ENCODE measurements around the gene GALC.

Gene GALC

DNA sequence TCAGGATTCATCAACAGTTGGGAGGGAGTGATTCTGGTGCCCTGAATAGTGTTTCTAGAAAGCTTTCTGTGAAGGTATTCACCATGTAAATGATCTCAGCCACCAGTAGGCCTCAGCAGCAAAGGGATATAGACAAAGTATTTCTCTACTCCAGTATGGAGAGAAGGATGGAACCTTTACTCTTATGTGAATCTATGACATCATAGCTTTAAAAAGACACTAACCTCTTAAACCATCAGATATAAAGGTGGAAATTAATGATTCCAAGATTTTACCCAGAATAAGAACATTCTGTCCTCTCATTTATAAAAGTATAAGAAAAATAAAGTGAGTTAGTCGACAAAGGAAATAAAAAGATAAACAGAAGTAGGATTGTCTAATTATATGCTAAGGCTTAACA, 16.5 kb upstream of the GALC start:
- TF ChIP-seq CTCF (conservative IDR thresholded peaks at IDR 0.05; ENCODE audit: low read length) (no peak), EZH2phosphoT487 (IDR thresholded peaks at IDR 0.05; ENCODE audit: borderline replicate concordance) (no peak)
- Histone ChIP-seq H3K9me3 (ENCODE audit: insufficient read depth, low read depth, low read length) (no peaks in the 10 kb centered on the region), H3K9ac (ENCODE audit: low read depth, low read length, poor library complexity, severe bottlenecking) (peak overlapping the region; percentile 59), H3K36me3 (ENCODE audit: insufficient read depth, low read length) (no peaks in the 10 kb centered on the region), H3K9me2 (replicated peaks; ENCODE audit: low read depth, low read length) (no peaks in the 10 kb centered on the region), H4K20me1 (ENCODE audit: insufficient read depth, low read length, poor library complexity, severe bottlenecking) (no peaks in the 10 kb centered on the region), H3K4me2 (ENCODE audit: low read depth, low read length, poor library complexity, severe bottlenecking) (peak overlapping the region; percentile 52), H3F3A (ENCODE audit: low read depth) (peaks cover 9% of the 10 kb centered on the region; the same call in 1 of the 2 replicates), H3K4me1 (ENCODE audit: insufficient read depth, low read length, poor library complexity, severe bottlenecking) (peaks cover 71% of the 10 kb centered on the region), H2AFZ (ENCODE audit: low read length) (0 out of 2 replicates have a peak overlapping the region, but pooled peaks have one; percentile 25), H3K4me3 (ENCODE audit: low read length, poor library complexity, severe bottlenecking) (peak overlapping the region; percentile 47), H3K79me2 (ENCODE audit: insufficient read depth, low read length) (peaks cover 49% of the 10 kb centered on the region), H3K27me3 (ENCODE audit: insufficient read depth, low read length, poor library complexity, severe bottlenecking) (no peaks in the 10 kb centered on the region)

DNA sequence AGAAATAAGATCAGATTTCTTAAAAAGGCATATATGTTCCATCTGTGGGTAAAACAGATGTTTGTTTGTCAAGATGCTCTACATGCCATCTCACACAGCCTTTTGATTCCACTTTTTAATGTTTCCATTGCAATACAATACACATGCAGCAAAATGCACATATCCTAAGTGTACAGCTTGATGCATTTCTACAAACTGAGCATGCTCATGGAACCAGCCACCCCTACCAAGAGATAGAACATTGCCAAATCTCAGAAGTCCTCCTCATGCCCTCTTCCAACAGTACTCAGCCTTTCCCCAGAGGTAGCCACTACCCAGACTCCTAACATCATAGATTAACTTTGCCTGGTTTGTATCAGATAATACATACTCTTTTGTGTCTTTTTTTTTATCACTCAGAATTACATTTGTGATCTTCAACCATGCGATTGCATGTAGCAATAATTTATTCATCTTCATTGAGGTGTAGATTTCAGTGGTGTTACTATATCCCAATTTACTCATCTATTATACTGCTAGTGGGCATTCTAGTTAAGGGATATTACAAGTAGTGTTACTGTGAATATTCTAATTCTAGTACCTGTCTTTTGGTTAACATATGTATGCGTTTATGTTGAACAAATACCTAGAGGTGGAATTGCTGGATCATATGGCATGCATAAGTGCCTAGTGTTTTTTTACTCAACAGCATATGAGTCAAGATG, 15.2 kb upstream of the GALC start:
- Histone ChIP-seq H3K9ac (ENCODE audit: low read depth, low read length, poor library complexity, severe bottlenecking) (peak overlapping the region; percentile 59), H3K36me3 (ENCODE audit: insufficient read depth, low read length) (no peaks in the 10 kb centered on the region), H3K79me2 (ENCODE audit: insufficient read depth, low read length) (peaks cover 49% of the 10 kb centered on the region), H3K9me3 (ENCODE audit: insufficient read depth, low read depth, low read length) (no peaks in the 10 kb centered on the region), H2AFZ (ENCODE audit: low read length) (0 out of 2 replicates have a peak overlapping the region, but pooled peaks have one; percentile 11), H3K4me2 (ENCODE audit: low read depth, low read length, poor library complexity, severe bottlenecking) (peak overlapping the region; percentile 52), H4K20me1 (ENCODE audit: insufficient read depth, low read length, poor library complexity, severe bottlenecking) (no peaks in the 10 kb centered on the region), H3K4me3 (ENCODE audit: low read length, poor library complexity, severe bottlenecking) (peak overlapping the region; percentile 47), H3K4me1 (ENCODE audit: insufficient read depth, low read length, poor library complexity, severe bottlenecking) (peaks cover 83% of the 10 kb centered on the region), H3K9me2 (replicated peaks; ENCODE audit: low read depth, low read length) (no peaks in the 10 kb centered on the region), H3K27me3 (ENCODE audit: insufficient read depth, low read length, poor library complexity, severe bottlenecking) (no peaks in the 10 kb centered on the region), H3F3A (ENCODE audit: low read depth) (peaks cover 9% of the 10 kb centered on the region; the same call in 1 of the 2 replicates)
- TF ChIP-seq EZH2phosphoT487 (IDR thresholded peaks at IDR 0.05; ENCODE audit: borderline replicate concordance): no peak
- no peak for TF ChIP-seq CTCF (conservative IDR thresholded peaks at IDR 0.05; ENCODE audit: low read length)

- Histone ChIP-seq H3K4me3 (ENCODE audit: low read length, poor library complexity, severe bottlenecking) (peak overlapping the region; percentile 47), H3K4me2 (ENCODE audit: low read depth, low read length, poor library complexity, severe bottlenecking) (peak overlapping the region; percentile 52), H2AFZ (ENCODE audit: low read length) (no peak overlapping the region), H3K9me2 (replicated peaks; ENCODE audit: low read depth, low read length) (no peaks in the 10 kb centered on the region), H4K20me1 (ENCODE audit: insufficient read depth, low read length, poor library complexity, severe bottlenecking) (no peaks in the 10 kb centered on the region), H3K4me1 (ENCODE audit: insufficient read depth, low read length, poor library complexity, severe bottlenecking) (peaks cover 87% of the 10 kb centered on the region), H3K9ac (ENCODE audit: low read depth, low read length, poor library complexity, severe bottlenecking) (peak overlapping the region; percentile 59), H3K36me3 (ENCODE audit: insufficient read depth, low read length) (no peaks in the 10 kb centered on the region), H3K9me3 (ENCODE audit: insufficient read depth, low read depth, low read length) (no peaks in the 10 kb centered on the region), H3F3A (ENCODE audit: low read depth) (peaks cover 9% of the 10 kb centered on the region; the same call in 1 of the 2 replicates), H3K27me3 (ENCODE audit: insufficient read depth, low read length, poor library complexity, severe bottlenecking) (no peaks in the 10 kb centered on the region), H3K79me2 (ENCODE audit: insufficient read depth, low read length) (peaks cover 49% of the 10 kb centered on the region)
- TF ChIP-seq EZH2phosphoT487 (IDR thresholded peaks at IDR 0.05; ENCODE audit: borderline replicate concordance): no peak
- TF ChIP-seq CTCF (conservative IDR thresholded peaks at IDR 0.05; ENCODE audit: low read length): no peak
Measured at GRCh38 chr14:88007608-88008007, 14.6 kb upstream of the GALC start.
